ENCODE measurements around the gene NOS3.

DNA sequence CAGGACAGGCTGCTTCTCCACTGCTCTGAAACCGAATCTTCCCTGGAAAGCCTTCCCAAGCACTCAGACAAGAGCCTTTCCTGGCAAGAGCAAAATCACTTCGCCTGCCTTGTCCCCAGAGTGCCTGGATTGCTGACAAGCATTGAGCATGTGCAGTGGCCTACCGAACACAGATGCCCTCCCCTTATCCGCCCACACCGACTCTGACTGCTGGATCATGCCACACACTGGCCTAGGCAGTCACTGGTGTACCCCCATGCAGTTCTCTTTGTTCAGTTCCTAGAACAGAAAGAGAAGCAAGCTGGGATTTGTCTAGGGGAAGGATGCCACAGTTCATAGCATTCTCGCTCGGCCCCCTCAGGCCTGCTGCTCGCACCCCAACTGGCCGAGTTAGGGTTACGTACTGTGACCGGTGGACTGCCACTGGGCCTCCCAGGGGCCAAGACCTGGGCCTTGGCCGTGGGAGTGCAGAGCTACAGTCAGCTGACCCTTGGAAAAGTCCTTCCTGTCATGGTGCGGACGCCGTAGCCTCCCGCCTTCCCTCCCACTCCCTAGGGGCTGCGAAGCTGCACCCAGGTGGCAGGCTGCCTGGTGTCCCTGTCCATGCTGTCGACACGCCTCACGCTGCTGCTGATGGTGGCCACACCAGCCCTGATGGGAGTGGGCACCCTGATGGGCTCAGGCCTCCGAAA, 44.4 kb downstream of the NOS3 start:
- TF ChIP-seq, protein P1, sequence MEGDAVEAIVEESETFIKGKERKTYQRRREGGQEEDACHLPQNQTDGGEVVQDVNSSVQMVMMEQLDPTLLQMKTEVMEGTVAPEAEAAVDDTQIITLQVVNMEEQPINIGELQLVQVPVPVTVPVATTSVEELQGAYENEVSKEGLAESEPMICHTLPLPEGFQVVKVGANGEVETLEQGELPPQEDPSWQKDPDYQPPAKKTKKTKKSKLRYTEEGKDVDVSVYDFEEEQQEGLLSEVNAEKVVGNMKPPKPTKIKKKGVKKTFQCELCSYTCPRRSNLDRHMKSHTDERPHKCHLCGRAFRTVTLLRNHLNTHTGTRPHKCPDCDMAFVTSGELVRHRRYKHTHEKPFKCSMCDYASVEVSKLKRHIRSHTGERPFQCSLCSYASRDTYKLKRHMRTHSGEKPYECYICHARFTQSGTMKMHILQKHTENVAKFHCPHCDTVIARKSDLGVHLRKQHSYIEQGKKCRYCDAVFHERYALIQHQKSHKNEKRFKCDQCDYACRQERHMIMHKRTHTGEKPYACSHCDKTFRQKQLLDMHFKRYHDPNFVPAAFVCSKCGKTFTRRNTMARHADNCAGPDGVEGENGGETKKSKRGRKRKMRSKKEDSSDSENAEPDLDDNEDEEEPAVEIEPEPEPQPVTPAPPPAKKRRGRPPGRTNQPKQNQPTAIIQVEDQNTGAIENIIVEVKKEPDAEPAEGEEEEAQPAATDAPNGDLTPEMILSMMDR (IDR thresholded peaks at IDR 0.05), result no peak
- no peak for TF ChIP-seq POLR2A (IDR thresholded peaks at IDR 0.05)
